GM23338 (cell line): Measurements from ENCODE around the gene DLG5. TPM values are rescaled to one million over a fixed set of nuclear protein-coding genes. Genes with fewer than 3 reads are reported as not detected.

Experiments
- ATAC-seq: fragments of 200-7000 bp; cut with Tn5 transposase; 3 replicates; pipeline ENCODE4 v1.9.1; 2020
- DNase-seq: peaks from one replicate; pipeline ENCODE4 v3.0.0-alpha.2; 2015; ENCODE audit warnings: low spot score
- H2AFZ ChIP-seq: fragments of 200-600 bp; sonication (generic); 2 replicates; pipeline ENCODE4 v1.8.0; 2016; ENCODE audit warnings: antibody characterized with exemption, mild to moderate bottlenecking, moderate library complexity
- H3F3A ChIP-seq: fragments of 200-600 bp; sonication (generic); replicated peaks from 2 replicates; pipeline ENCODE4 v1.8.0; 2017; ENCODE audit warnings: antibody characterized with exemption, mixed run types, low read depth
- H3K27ac ChIP-seq: fragments of 200-600 bp; sonication (generic); 2 replicates; pipeline ENCODE4 v1.6.1; 2016; ENCODE audit warnings: low read depth
- H3K27me3 ChIP-seq: fragments of 200-600 bp; sonication (generic); 2 replicates; pipeline ENCODE4 v1.8.0; 2016; ENCODE audit warnings: mild to moderate bottlenecking, mixed run types, moderate library complexity; ENCODE audit not compliant: insufficient read depth
- H3K36me3 ChIP-seq: fragments of 200-600 bp; sonication (generic); 2 replicates; pipeline ENCODE4 v1.8.0; 2016; ENCODE audit warnings: mild to moderate bottlenecking; ENCODE audit not compliant: insufficient read depth
- H3K4me1 ChIP-seq: fragments of 200-600 bp; sonication (generic); 2 replicates; pipeline ENCODE4 v1.8.0; 2016; ENCODE audit warnings: mild to moderate bottlenecking, moderate library complexity; ENCODE audit not compliant: insufficient read depth
- H3K4me2 ChIP-seq: fragments of 200-600 bp; sonication (generic); 2 replicates; pipeline ENCODE4 v1.7.1; 2017; ENCODE audit warnings: mixed run types
- H3K4me3 ChIP-seq: fragments of 200-600 bp; sonication (generic); 2 replicates; pipeline ENCODE4 v1.6.1; 2016; ENCODE audit warnings: mixed run types
- H3K79me2 ChIP-seq: fragments of 200-600 bp; sonication (generic); replicated peaks from 2 replicates; pipeline ENCODE4 v1.8.0; 2017; ENCODE audit warnings: mild to moderate bottlenecking; ENCODE audit not compliant: insufficient read depth
- H3K9me2 ChIP-seq: fragments of 200-600 bp; sonication (generic); 2 replicates; pipeline ENCODE4 v1.8.0; 2017; ENCODE audit not compliant: insufficient read depth
- H4K20me1 ChIP-seq: fragments of 200-600 bp; sonication (generic); replicated peaks from 2 replicates; pipeline ENCODE4 v1.8.0; 2017; ENCODE audit warnings: mild to moderate bottlenecking; ENCODE audit not compliant: insufficient read depth
- H3K27ac Mint-ChIP-seq: 2 replicates; pipeline ENCODE4 v1.8.0; 2020; ENCODE audit warnings: inconsistent platforms, mild to moderate bottlenecking, moderate library complexity, mixed read lengths
- H3K27me3 Mint-ChIP-seq: 3 replicates; pipeline ENCODE4 v1.8.0; 2022; ENCODE audit warnings: low read depth, mild to moderate bottlenecking, moderate library complexity, mixed read lengths, inconsistent platforms; ENCODE audit not compliant: insufficient read depth, poor library complexity
- H3K36me3 Mint-ChIP-seq: 3 replicates; pipeline ENCODE4 v1.8.0; 2021; ENCODE audit warnings: low read depth, mild to moderate bottlenecking, inconsistent platforms, moderate library complexity, mixed read lengths
- H3K4me1 Mint-ChIP-seq: 3 replicates; pipeline ENCODE4 v1.8.0; 2020; ENCODE audit warnings: mild to moderate bottlenecking, inconsistent platforms, mixed read lengths
- H3K4me3 Mint-ChIP-seq: 3 replicates; pipeline ENCODE4 v1.8.0; 2021; ENCODE audit warnings: moderate library complexity, mild to moderate bottlenecking, inconsistent platforms, mixed read lengths
- H3K9me3 Mint-ChIP-seq: 3 replicates; pipeline ENCODE4 v1.8.0; 2020; ENCODE audit warnings: moderate library complexity, mild to moderate bottlenecking, inconsistent platforms, mixed read lengths
- CREB1 ChIP-seq: fragments of 250-450 bp; sonication (Bioruptor Pico); IDR thresholded peaks from 2 replicates; pipeline ENCODE4 v1.5.0; 2020; ENCODE audit warnings: low read depth, mild to moderate bottlenecking, moderate library complexity
- CTCF ChIP-seq, 2 experiments: fragments of 200-600 bp in 1 of 2; sonication (generic) in 1 of 2; conservative IDR thresholded peaks; 2 replicates each; pipeline versions ENCODE4 v1.5.1 to v1.6.1; 2016 to 2017; ENCODE audit warnings: antibody characterized with exemption in 2 of 2, low read depth in 2 of 2, mild to moderate bottlenecking in 2 of 2, moderate library complexity in 1 of 2
- EZH2phosphoT487 ChIP-seq: fragments of 200-600 bp; sonication (generic); IDR thresholded peaks from one replicate; pipeline ENCODE4 v1.8.1; 2018; ENCODE audit warnings: antibody characterized with exemption; ENCODE audit not compliant: unreplicated experiment
- NANOG ChIP-seq: IDR thresholded peaks from 2 replicates; pipeline ENCODE4 v1.6.1; 2016; ENCODE audit warnings: antibody characterized with exemption, borderline replicate concordance
- POLR2AphosphoS5 ChIP-seq: IDR thresholded peaks from 2 replicates; pipeline ENCODE4 v1.6.1; 2016; ENCODE audit warnings: antibody characterized with exemption, low read depth
- REST ChIP-seq: IDR thresholded peaks from one replicate; pipeline ENCODE4 v1.6.1; 2018; ENCODE audit warnings: antibody characterized with exemption; ENCODE audit not compliant: unreplicated experiment
- ZNF331 ChIP-seq: fragments of 250-450 bp; sonication (Bioruptor Pico); IDR thresholded peaks from 2 replicates; pipeline ENCODE4 v1.5.0; 2020; ENCODE audit warnings: low read depth, mild to moderate bottlenecking, moderate library complexity
- polyA plus RNA-seq: library from polyadenylated mRNA; unstranded; fragments of >200 nt; fragmentation: Nextera tagmentation; extraction: Ambion mirVana; gene quantifications from 2 replicates; pipeline ENCODE4 v1.2.1, GENCODE V29; 2016
- total RNA-seq: library from RNA; depleted of rRNA; stranded (reverse); fragments of >200 nt; shearing (Covaris generic); gene quantifications from 2 replicates; pipeline ENCODE4 v1.2.3, GENCODE V29; 2014
- TF ChIP-seq, protein P1 (sequence below): fragments of 250-450 bp; sonication (Bioruptor Pico); IDR thresholded peaks from 2 replicates; pipeline ENCODE4 v1.5.0; 2020; ENCODE audit warnings: mild to moderate bottlenecking, moderate library complexity

The DLG5 gene
- total and polyA plus RNA-seq, 2 experiments from 2014 or later, result 7.4 to 66.6 TPM

DNA sequence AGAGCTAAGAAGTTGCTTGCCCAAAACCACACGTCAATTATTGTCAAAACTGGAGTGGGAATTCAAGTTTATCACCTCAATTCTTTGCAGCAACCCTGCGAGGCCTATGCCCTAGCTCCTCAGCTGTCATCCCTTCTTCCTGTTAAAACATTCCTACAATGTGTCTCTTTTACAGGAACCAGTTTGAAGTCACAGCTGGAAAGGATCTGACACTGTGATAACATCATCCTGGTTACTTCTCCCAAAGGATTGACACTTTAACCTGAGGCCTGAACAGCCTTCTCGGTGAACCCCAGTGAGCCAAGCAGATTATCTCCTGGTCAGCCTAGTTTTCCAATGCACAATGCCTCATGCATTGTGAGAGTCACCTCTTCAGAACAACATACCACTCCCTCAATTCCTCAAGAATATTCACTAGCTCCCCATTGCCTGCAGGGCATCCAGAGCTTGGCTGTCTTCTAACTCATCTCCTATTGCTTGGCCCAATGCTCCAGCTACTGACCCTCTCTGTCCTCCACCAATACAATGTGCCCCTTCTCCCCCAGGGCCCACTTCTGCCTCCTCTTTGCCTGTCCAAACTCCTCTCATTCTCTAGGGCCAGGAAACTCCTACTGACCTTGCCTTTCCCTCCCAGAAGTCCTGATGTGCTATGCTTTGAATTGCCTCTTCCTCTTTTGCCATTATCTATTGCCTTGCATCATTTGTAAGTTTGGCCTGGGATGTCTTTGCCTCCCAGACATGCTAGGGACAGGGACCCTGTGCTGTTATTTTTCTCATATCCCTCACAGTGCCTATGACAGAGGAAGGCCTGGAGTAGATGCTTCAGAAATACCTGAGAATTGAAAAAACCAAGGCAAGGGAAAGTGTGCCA lies 10.4 kb upstream of the DLG5 start:
- Histone ChIP-seq H3K27me3 (no peaks in the 10 kb centered on the region), H3K4me2 (no peak overlapping the region), H3K4me3 (no peak overlapping the region), H3K36me3 (no peaks in the 10 kb centered on the region; the same call in 1 of the 2 replicates), H3F3A (no peaks in the 10 kb centered on the region), H2AFZ (no peak overlapping the region), H3K79me2 (no peaks in the 10 kb centered on the region), H3K9me2 (no peaks in the 10 kb centered on the region), H3K27ac (no peak overlapping the region), H3K4me1 (no peaks in the 10 kb centered on the region), H4K20me1 (no peaks in the 10 kb centered on the region)
- no peak for TF ChIP-seq NANOG
- no peak for TF ChIP-seq CREB1 (CRISPR knock-in tag)
- no peak for TF ChIP-seq ZNF331 (CRISPR knock-in tag)
- TF ChIP-seq, protein P1, sequence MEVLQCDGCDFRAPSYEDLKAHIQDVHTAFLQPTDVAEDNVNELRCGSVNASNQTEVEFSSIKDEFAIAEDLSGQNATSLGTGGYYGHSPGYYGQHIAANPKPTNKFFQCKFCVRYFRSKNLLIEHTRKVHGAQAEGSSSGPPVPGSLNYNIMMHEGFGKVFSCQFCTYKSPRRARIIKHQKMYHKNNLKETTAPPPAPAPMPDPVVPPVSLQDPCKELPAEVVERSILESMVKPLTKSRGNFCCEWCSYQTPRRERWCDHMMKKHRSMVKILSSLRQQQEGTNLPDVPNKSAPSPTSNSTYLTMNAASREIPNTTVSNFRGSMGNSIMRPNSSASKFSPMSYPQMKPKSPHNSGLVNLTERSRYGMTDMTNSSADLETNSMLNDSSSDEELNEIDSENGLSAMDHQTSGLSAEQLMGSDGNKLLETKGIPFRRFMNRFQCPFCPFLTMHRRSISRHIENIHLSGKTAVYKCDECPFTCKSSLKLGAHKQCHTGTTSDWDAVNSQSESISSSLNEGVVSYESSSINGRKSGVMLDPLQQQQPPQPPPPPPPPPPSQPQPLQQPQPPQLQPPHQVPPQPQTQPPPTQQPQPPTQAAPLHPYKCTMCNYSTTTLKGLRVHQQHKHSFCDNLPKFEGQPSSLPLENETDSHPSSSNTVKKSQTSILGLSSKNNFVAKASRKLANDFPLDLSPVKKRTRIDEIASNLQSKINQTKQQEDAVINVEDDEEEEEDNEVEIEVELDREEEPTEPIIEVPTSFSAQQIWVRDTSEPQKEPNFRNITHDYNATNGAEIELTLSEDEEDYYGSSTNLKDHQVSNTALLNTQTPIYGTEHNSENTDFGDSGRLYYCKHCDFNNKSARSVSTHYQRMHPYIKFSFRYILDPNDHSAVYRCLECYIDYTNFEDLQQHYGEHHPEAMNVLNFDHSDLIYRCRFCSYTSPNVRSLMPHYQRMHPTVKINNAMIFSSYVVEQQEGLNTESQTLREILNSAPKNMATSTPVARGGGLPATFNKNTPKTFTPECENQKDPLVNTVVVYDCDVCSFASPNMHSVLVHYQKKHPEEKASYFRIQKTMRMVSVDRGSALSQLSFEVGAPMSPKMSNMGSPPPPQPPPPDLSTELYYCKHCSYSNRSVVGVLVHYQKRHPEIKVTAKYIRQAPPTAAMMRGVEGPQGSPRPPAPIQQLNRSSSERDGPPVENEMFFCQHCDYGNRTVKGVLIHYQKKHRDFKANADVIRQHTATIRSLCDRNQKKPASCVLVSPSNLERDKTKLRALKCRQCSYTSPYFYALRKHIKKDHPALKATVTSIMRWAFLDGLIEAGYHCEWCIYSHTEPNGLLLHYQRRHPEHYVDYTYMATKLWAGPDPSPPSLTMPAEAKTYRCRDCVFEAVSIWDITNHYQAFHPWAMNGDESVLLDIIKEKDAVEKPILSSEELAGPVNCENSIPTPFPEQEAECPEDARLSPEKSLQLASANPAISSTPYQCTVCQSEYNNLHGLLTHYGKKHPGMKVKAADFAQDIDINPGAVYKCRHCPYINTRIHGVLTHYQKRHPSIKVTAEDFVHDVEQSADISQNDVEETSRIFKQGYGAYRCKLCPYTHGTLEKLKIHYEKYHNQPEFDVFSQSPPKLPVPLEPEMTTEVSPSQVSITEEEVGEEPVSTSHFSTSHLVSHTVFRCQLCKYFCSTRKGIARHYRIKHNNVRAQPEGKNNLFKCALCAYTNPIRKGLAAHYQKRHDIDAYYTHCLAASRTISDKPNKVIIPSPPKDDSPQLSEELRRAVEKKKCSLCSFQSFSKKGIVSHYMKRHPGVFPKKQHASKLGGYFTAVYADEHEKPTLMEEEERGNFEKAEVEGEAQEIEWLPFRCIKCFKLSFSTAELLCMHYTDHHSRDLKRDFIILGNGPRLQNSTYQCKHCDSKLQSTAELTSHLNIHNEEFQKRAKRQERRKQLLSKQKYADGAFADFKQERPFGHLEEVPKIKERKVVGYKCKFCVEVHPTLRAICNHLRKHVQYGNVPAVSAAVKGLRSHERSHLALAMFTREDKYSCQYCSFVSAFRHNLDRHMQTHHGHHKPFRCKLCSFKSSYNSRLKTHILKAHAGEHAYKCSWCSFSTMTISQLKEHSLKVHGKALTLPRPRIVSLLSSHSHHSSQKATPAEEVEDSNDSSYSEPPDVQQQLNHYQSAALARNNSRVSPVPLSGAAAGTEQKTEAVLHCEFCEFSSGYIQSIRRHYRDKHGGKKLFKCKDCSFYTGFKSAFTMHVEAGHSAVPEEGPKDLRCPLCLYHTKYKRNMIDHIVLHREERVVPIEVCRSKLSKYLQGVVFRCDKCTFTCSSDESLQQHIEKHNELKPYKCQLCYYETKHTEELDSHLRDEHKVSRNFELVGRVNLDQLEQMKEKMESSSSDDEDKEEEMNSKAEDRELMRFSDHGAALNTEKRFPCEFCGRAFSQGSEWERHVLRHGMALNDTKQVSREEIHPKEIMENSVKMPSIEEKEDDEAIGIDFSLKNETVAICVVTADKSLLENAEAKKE (CRISPR knock-in tag), result no peak
- TF ChIP-seq CTCF (conservative IDR thresholded peaks at IDR 0.05; ENCODE audit: low read depth in 2 of 2), result no peak
- no peak for TF ChIP-seq EZH2phosphoT487
- no peak for TF ChIP-seq POLR2AphosphoS5
- no peak for TF ChIP-seq REST
- H3K36me3 Mint-ChIP-seq, result no peaks in the 10 kb centered on the region; the same call in 2 of the 3 replicates
- peaks cover 11% of the 10 kb centered on the region for H3K27me3 Mint-ChIP-seq
- peaks cover 17% of the 10 kb centered on the region for H3K4me1 Mint-ChIP-seq
- ATAC-seq, result no peak
- no peak for DNase-seq
- H3K27ac Mint-ChIP-seq, result no peak overlapping the region
- no peaks in the 10 kb centered on the region for H3K9me3 Mint-ChIP-seq
- H3K4me3 Mint-ChIP-seq, result no peak overlapping the region
